NCI-H1048 (cell line): ENCODE data around the gene NYNRIN.

ENCODE experiments used
- DNase-seq: peaks from one replicate; lab custom pipeline; 2025; lab: John Stamatoyannopoulos, UW

Gene NYNRIN

DNA sequence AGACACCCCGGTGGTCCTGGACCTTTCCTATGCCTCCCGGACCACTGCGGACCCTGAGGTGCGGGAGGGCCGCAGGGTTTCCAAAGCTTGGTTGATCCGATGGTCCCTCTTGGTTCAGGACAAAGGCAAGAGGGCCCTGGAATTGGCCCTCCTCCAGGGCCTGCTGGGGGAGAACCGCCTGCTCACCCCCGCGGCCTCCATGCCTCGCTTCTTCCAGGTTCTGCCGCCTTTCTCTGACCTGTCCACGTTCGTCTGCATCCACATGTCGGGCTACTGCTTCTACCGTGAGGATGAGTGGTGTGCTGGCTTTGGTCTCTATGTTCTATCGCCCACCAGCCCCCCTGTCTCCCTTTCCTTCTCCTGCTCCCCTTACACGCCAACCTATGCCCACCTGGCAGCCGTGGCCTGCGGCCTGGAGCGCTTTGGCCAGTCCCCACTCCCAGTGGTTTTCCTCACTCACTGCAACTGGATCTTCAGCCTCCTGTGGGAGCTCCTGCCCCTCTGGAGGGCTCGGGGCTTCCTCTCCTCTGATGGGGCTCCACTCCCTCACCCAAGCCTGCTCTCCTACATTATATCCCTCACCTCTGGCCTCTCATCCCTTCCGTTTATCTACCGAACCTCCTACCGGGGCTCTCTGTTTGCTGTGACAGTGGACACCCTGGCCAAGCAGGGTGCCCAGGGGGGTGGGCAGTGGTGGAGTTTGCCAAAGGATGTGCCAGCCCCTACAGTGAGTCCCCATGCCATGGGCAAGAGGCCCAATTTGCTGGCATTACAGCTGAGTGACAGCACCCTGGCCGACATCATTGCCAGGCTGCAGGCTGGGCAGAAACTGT is 16.8 kb downstream of the NYNRIN start:
- DNase-seq = no peak

DNA sequence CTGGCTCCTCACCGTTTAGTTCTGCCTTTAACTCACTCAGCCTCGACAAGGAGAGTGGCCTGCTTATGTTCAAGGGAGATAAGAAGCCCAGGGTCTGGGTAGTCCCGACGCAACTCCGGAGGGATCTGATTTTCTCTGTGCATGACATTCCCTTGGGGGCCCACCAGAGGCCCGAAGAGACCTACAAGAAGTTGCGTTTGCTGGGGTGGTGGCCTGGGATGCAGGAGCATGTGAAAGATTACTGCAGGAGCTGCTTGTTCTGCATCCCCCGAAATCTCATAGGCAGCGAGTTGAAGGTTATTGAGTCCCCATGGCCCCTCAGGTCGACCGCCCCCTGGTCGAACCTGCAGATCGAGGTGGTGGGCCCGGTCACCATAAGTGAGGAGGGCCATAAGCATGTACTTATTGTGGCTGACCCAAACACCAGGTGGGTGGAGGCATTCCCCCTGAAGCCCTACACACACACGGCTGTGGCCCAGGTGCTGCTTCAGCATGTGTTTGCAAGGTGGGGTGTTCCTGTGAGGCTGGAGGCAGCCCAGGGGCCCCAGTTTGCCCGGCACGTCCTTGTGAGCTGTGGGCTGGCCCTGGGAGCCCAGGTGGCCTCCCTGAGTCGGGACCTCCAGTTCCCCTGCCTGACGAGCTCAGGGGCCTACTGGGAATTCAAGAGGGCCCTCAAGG is 17.6 kb downstream of the NYNRIN start:
- DNase-seq = no peak

DNA sequence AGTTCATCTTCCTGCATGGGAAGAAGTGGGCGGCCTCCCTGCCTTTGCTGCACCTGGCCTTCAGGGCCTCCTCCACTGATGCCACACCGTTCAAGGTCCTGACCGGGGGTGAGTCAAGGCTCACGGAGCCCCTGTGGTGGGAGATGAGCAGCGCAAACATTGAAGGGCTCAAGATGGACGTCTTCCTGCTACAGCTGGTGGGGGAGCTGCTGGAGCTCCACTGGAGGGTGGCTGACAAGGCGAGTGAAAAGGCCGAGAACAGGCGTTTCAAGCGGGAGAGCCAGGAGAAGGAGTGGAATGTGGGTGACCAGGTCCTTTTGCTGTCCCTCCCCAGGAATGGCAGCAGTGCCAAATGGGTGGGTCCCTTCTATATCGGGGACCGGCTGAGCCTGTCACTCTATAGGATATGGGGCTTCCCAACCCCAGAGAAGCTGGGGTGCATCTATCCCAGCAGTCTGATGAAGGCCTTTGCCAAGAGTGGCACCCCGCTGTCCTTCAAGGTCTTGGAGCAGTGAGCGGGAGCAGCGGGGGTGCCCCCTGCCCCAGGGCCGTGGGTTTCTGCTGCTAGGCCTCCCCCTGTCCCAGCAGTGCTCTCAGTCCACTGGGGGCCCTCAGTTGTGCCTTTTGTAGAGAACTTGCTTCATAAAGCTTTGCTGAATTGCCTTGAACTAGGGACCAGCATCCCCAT is 18.3 kb downstream of the NYNRIN start:
- no peak for DNase-seq

DNA sequence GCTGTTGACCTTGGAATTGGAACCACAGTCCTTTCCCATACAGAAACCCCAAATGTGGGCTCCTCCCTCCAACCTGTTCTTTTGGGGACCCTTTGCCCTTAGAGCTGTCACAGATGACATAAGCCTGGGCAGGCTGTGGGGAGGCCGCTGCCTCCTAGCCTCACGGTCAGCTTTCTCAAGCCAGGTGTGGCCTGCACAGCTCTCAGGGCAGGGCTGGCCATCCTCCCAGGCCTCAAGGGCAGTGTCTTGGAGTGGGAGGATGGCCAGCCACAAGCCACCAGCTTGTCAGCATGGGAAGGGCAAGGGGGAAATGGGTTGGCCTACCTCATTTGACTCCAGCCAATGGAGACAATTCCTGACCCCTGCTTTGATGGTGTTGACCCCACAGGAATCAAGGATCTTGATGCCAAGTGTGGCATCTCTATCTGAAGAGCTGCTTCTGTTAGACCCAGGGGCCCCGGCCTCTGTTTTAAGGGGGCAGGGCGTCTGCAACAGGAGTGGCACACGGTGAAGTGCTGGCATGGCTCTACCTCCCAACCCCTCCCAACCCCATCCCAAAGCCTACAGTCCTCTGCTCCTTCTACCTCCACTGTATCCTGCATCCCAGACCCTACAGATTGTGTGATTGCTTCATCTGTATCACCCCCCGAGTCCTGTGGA is 19.2 kb downstream of the NYNRIN start:
- DNase-seq = no peak

DNA sequence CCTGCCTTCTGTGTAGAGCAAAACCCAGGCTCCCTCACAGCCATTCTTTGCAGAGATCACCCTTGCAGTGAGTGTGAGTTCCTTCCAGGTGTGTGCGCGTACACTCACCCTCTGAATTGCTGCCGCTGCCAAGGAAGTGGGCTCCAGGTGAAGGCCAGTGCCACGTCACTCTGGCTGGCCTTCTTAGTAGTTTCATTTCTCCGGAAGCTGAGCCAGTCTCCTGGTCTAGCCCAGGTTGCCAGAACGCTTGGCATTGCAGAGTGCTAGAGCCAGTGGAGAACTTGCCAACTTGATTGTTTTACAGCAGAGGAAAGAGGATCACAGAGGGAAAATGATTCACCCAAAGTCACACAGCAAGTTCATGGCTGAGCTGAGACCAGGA is 19.7 kb downstream of the NYNRIN start:
- no peak for DNase-seq

DNA sequence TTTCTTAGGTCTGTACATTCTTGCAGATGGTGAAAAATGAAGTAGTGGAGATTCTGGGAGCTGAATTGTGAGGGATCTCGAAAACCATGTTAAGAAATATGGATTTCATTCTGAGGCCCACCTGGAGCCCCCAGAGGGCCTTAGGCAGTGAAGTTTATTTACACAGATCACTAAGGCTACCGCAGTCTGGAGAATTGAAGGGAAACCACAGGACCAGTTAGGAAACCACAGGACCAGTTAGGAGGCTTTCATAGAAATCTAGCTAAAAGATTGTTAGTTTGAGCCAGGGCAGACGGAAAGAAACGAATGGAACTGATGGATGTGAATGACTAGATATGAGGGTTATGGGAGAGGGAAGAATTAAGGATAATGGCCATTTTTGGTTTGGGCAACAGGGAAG is 23.5 kb downstream of the NYNRIN start:
- no peak for DNase-seq

DNA sequence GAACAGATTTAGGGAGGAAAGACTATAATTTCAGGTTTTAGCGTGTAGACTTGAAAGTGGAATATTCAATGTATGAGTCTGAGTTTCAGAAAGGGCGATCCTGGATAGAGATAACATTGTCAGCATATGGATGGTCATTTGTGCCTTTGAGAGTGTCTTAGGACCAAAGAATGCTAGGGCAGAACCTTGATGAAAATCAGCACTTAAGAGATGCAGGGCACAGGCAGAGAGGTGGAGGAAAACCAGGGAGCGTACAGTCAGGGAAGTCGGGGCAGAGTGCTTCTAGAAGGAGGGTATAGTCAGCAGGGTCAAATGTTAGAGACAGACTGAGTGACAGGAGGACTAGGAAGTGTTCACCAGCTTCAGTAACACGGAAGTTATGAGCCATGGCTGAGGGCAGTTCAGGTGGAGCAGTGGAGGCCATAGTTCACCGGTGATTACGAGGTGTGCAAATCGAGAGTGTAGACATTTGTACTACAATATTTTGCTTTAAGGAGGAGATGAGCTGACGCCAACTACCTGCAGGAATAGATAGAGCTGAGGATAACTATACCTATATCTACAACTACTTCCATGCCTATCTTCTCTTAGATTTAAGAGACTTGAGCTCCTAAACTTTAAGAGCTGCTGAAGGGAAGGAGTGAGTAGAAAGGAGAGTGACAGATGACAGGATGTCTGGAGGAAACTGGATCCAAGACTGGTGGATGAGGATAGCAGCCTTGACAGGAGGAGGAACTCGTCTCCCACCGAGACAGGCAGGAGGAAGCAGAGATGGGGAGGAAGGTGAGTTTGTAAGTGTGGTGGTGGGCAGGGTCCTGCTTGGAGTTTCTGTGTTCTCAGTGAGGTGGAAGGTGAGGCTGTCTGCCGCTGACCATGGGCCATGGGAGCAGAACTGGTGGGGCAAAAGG is 24.1 kb downstream of the NYNRIN start:
- DNase-seq = no peak

DNA sequence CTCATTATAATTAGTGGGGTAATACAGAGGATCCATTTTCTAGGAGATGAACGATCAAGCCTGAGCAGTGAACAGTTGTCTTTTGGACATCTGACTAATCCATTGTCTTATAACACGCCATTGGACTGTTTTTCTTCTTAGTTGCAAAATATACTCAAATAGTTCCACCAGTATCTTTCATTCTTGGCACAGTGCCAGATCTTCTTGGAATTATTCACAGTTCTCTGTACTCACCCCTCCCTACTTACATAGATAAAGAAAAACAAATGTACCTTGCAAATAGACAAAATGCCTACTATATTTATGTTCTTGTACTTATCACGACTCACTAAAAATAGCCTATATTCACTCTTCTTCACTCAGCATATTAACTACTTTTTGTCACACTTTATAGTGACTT is 26.9 kb downstream of the NYNRIN start:
- no peak for DNase-seq

DNA sequence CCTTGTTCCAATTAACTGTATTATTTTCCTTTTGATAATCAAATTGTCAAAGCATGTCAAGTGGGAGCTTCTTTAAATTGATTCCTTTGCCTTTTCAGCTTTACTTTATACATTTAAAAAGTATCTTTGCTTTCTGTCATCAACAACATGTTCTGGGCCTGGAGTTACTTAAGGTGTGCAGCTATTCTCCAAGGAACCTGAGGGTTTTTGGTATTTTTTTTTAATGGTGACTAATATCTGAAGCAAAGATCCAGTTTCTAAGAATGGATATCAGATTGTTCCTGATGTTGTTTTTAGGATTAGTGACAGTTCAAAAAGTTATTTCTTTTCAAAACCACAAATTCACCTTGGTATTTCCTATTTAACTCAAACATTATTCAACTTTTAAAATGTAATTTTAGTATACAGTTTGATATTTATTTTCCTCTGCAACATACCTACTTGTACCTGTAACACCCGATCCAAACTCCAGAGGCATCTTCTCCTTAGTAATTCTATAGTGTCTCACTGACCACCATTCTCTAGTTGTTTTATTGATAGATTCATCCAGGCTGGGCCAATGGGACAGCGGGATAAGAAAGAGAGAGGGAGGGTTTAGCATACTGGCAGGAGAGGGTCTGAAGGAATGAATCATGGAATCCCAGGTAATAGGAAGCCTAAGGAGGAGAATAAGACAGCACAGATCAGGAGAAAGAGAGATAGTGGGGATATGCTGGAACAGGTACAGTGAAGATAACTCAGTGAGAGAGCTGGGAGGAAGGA is 27.5 kb downstream of the NYNRIN start:
- no peak for DNase-seq

DNA sequence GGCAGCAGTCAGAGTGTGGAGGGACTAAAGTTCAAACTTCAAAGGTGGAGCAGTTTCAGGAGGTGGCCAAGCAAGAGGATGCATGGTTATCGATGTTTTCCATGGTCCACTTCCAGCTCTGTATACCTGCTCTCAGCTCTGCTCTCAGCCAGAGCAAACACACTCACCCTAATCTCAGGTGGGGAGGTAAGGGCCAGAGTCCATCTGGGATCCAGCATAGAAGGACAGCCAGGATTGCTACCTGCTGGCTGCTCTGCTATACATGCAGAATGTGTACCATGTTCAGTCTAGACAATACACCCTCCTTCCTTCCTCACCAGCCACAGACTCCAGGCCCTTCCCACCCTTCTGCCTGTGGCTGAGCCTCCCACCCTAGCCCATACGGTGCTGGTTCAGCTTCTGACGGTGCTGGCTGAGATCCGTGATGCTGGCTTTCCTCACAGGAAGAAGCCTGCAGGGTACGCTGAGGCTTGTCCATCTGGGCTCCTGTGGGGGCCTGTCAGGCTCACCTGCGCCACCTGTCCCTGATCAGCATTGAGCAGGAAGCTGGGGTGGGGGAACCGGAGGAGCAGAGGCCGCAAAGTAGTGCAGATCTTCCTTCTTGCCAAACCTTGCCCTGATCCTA is 28.2 kb downstream of the NYNRIN start:
- DNase-seq = no peak

DNA sequence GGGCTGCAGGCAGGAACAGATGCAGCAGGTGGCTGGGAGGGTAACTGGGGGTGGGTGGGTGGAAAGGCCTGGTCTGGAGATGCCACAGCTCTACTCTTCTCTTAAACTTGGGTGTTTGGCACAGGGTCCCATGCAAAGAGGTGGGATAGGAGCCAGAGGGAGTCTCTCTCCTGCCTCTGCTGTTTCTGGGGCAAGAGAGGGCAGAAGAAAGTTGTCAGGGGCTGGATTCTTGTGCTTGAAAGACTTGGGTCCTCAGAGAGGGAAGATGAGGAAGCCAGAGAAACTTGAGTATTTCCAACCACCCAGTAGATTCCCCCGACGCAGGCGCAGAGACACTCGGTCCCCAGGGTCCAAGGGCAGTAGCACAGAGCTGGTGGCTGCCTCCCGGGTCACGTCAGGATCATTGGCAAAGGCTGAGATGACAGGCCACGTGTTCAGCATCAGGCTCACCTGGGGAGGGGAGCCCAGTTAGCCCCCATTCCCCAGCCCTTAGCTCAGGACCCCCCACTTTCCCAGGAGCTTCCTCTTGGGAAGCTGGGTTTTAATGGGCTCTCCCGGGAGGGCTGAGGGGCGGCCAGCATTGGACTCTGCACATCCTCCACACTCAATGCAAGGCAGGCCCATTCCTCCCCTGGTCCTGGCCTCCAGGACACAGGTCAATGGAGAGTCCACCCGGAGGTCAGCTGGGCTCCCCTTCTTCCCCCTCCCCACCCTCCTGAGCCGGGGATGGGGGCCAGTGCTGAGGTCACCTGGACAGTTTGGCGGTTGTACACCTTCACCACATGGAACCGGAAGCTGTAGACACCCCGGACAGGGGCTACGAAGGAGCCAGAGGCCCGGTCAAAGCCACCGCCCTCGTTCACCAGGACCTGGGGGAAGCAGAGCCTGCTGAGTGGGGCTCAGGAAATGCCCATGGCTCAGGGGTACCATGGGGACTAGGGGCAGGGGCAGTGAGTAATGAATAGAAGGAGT is 29.0 kb downstream of the NYNRIN start:
- no peak for DNase-seq

DNA sequence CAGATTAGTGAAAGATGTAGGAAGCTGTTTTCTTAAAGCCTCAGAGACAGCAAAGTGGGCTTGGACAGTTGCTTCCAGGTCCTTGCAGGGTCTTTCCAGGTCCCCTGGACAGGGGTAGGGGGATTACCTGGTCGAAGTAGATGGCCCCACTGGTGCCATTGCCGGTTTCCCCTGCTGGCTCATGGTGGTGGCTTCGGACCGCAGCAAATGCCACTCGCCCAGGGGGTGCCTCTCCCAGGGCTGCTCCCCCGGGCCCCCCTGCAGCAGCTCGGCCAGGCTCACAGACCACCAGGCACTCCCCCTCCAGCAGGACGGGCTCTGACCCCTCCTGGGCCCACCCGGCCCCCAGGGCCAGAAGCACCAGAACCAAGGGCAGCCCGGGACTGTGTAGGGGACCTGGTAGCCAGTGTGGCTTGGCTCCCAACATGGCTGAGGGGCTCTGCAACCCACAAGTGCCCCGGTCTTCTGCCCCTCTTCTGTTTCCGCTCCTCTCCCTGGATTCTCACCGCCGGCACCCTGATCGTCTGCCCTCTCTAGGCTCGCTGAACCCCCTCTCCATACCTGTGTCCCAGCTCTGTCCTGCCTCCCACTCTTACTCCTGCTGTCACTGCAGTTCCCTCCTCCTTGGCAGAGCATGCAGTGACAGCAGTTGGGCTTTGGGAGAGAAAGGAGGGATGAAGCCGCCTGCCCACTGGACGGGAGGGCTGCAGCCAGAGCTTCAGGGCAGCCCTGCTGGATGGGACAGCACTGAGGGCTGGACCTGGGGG is 30.0 kb downstream of the NYNRIN start:
- DNase-seq = no peak

DNA sequence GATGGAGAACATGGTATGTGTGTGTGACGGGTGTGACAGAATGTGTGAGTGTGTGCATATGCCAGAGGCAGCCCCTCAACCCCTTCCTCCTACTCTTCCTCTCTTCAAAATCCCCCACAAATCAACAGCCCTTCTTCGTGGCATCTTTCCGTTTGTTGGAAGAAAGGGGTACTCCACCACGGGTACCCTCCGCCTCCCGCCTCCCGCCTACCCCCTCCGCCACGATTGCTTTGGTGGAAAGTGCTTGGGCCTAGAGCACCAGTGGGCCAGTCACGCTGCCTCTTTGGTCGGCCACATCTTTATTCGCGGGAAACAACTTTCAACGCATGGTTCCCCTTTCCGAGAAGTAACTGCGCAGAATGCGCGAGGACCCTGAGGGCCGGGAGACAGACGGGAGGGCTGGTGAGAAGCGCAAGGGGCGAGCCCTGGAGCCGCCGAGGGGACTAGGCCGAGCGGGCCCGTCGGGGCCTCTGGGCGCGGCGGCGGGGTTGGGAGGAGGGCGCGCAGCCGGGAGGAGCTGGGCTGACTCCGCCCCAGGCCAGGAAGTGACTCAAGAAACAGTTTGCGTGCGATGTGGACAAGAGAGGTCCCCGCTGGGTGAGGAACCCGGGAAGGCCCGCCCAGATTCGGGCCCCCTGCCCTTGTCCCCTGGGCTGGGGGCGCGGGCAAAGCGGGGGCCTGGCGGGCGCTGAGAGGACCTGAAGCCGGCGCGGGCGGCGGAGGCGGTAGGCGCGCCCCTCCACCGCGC is 30.8 kb downstream of the NYNRIN start, which contains the start of the genes CBLN3 and KHNYN:
Gene CBLN3, minus strand, starts transcription at position 274 of the 748 bp plus-strand sequence. CDS start 614 bp downstream, outside the sequence.
Gene KHNYN, plus strand, starts transcription at position 560 of the 748 bp plus-strand sequence. CDS start 777 bp downstream, outside the sequence.
- DNase-seq = peak; percentile 24

DNA sequence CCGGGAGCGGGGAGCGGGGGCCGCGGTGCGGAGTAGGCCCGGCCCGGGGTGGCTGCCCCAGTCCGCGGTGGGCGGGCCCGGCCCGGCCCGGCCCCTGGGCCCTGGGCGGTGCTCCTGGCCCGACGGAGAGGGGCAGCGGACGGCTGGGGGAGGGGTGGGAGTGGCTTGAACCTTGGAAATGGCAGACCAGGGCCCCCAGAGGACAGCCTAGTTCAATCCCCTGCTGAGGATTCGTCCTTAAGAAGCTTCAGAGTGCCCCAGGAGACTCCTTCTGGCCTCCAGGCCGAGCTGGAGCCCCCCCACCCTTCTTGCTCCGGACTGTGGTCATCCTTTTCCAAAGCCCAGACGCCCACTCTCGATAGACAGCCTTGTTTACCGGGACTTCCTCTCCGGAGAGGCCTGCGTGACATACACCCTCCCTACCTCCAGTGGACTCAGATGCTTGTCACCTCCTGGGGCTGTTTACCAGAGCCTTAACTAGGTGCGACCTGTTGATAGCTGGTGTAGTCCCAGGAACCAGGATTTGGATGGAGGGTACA is 31.4 kb downstream of the NYNRIN start:
- DNase-seq = no peak

DNA sequence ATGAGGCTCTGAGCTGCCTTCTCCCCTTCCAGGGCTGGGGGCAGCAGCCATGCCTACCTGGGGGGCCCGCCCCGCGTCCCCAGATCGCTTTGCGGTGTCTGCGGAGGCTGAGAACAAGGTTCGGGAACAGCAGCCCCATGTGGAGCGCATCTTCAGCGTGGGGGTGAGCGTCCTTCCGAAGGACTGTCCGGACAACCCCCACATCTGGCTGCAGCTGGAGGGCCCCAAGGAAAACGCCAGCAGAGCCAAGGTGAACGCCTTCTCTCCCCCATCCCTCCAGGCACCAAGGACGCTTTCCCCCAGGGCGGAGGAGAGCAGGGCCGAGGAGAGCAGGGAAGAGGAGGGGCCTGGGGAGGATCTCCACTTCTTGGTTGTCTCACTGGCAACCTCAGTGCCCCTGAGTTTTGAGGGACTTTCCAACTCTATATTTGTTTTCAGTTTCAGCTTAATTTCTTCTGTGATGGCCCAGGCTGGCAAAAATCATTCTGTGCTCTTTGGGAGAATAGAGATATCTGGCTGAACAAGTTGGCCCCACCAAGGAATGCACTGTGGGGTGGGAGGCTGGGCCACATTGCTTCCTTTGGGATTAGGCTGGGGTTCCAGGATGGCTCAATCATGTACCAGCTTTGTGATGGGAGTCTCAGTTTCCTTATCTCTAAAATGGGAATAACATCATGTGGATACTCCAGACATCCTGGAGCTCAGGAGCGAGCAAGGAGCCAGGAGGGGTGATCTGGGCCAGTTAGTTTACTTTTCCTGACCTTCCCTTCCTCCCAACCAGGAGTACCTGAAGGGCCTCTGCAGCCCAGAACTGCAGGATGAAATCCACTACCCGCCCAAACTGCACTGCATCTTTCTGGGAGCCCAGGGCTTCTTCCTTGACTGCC is 32.1 kb downstream of the NYNRIN start:
- DNase-seq = no peak
